Parathyroid adenoma (tissue), 2 donors: ENCODE results near the gene PKNOX2.
"Not testable (repeated sequence)": the region's sequence is repeated elsewhere in the genome, so short reads cannot be mapped to it uniquely, and the experiment has no call there.

Experiments used
- H2AFZ ChIP-seq: fragments of 300-600 bp; sonication (generic); one replicate; pipeline ENCODE4 v1.7.0; 2017; ENCODE audit warnings: antibody characterized with exemption, mild to moderate bottlenecking
- H3K27ac ChIP-seq: fragments of 300-600 bp; sonication (generic); one replicate; pipeline ENCODE4 v1.7.0; 2017
- H3K27me3 ChIP-seq: fragments of 300-600 bp; sonication (generic); one replicate; pipeline ENCODE4 v1.7.0; 2017; ENCODE audit warnings: low read length; ENCODE audit not compliant: control insufficient read depth, insufficient read depth
- H3K36me3 ChIP-seq: fragments of 300-600 bp; sonication (generic); one replicate; pipeline ENCODE4 v1.7.0; 2017; ENCODE audit warnings: low read length; ENCODE audit not compliant: control insufficient read depth, insufficient read depth
- H3K4me1 ChIP-seq: fragments of 300-600 bp; sonication (generic); one replicate; pipeline ENCODE4 v1.7.0; 2017; ENCODE audit warnings: control low read depth
- H3K4me2 ChIP-seq: fragments of 300-600 bp; sonication (generic); one replicate; pipeline ENCODE4 v1.7.0; 2017; ENCODE audit warnings: low read length
- H3K4me3 ChIP-seq: fragments of 300-600 bp; sonication (generic); one replicate; pipeline ENCODE4 v1.7.0; 2017; ENCODE audit warnings: low read depth, low read length
- H3K79me2 ChIP-seq: fragments of 300-600 bp; sonication (generic); one replicate; pipeline ENCODE4 v1.7.0; 2017; ENCODE audit warnings: control low read depth
- H3K9ac ChIP-seq: fragments of 300-600 bp; sonication (generic); one replicate; pipeline ENCODE4 v1.7.0; 2017; ENCODE audit warnings: mild to moderate bottlenecking
- H3K9me3 ChIP-seq: fragments of 300-600 bp; sonication (generic); one replicate; pipeline ENCODE4 v1.7.0; 2017; ENCODE audit warnings: low read length; ENCODE audit not compliant: control insufficient read depth
- TF ChIP-seq, protein P1 (sequence below): fragments of 300-600 bp; sonication (generic); IDR thresholded peaks from one replicate; pipeline ENCODE4 v1.7.0; 2017; ENCODE audit warnings: antibody characterized with exemption, mild to moderate bottlenecking
- donor health status: primary hyperparathyroidism.

Gene PKNOX2

DNA sequence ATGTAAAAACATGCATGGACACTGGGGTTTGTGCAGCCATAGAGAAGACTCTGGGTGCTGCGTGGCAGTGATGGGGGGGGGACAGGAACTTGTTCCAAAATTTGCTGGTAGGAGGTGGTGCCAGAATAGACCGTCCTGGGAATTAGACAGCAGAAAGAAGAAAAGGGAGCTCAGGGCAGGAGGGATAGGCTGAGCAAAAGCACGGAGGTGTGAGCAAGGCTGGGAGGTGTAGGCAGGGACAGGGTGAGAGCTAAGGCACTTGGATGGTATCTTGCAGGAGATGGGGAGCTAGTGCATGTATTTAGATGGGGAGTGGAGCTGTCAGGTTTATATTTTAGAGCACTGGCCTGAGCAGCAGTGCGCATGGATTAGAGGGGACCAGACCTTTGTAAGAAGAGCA is 53.8 kb downstream of the PKNOX2 start:
- H3K27me3 ChIP-seq = no peaks in the 10 kb centered on the region
- H3K79me2 ChIP-seq = no peaks in the 10 kb centered on the region
- TF ChIP-seq, protein P1, sequence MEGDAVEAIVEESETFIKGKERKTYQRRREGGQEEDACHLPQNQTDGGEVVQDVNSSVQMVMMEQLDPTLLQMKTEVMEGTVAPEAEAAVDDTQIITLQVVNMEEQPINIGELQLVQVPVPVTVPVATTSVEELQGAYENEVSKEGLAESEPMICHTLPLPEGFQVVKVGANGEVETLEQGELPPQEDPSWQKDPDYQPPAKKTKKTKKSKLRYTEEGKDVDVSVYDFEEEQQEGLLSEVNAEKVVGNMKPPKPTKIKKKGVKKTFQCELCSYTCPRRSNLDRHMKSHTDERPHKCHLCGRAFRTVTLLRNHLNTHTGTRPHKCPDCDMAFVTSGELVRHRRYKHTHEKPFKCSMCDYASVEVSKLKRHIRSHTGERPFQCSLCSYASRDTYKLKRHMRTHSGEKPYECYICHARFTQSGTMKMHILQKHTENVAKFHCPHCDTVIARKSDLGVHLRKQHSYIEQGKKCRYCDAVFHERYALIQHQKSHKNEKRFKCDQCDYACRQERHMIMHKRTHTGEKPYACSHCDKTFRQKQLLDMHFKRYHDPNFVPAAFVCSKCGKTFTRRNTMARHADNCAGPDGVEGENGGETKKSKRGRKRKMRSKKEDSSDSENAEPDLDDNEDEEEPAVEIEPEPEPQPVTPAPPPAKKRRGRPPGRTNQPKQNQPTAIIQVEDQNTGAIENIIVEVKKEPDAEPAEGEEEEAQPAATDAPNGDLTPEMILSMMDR = no peak
- H2AFZ ChIP-seq = no peak overlapping the region
- no peak overlapping the region for H3K27ac ChIP-seq
- no peak overlapping the region for H3K4me2 ChIP-seq
- H3K36me3 ChIP-seq = no peaks in the 10 kb centered on the region
- no peaks in the 10 kb centered on the region for H3K4me1 ChIP-seq
- H3K9ac ChIP-seq = no peak overlapping the region
- no peak overlapping the region for H3K4me3 ChIP-seq
- no peaks in the 10 kb centered on the region for H3K9me3 ChIP-seq

GRCh38 chr11:125221461-125221860 is 56.9 kb downstream of the PKNOX2 start:
- Histone ChIP-seq H3K4me2 (no peak overlapping the region), H3K9ac (no peak overlapping the region), H3K79me2 (no peaks in the 10 kb centered on the region), H3K4me1 (no peaks in the 10 kb centered on the region), H2AFZ (no peak overlapping the region), H3K36me3 (no peaks in the 10 kb centered on the region), H3K9me3 (no peaks in the 10 kb centered on the region), H3K27ac (no peak overlapping the region), H3K4me3 (no peak overlapping the region), H3K27me3 (no peaks in the 10 kb centered on the region)
- TF ChIP-seq, protein P1 = no peak

GRCh38 chr11:125222494-125222893 is 57.9 kb downstream of the PKNOX2 start:
- H3K27ac ChIP-seq = no peak overlapping the region
- no peaks in the 10 kb centered on the region for H3K4me1 ChIP-seq
- no peaks in the 10 kb centered on the region for H3K27me3 ChIP-seq
- no peak overlapping the region for H2AFZ ChIP-seq
- H3K4me2 ChIP-seq = no peak overlapping the region
- H3K79me2 ChIP-seq = no peaks in the 10 kb centered on the region
- H3K9me3 ChIP-seq = no peaks in the 10 kb centered on the region
- H3K9ac ChIP-seq = no peak overlapping the region
- TF ChIP-seq, protein P1 = no peak
- no peak overlapping the region for H3K4me3 ChIP-seq
- no peaks in the 10 kb centered on the region for H3K36me3 ChIP-seq

DNA sequence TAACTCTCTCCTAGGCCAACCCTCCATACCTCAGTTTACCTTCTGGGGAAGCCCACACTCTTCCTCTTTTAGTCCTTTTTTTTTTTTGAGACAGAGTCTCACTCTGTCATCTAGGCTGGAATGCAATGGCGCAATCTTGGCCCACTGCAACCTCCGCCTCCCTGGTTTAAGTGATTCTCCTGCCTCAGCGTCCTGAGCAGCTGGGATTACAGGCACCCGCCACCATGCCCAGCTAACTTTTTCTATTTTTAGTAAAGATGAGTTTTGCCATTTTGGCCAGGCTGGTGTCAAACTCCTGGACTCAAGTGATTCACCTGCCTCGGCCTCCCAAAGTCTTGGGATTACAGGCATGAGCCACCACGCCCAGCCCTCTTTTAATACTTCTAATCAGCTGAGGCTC is 58.6 kb downstream of the PKNOX2 start:
- H2AFZ ChIP-seq, H3K4me2 ChIP-seq, H3K9ac ChIP-seq, H3K4me3 ChIP-seq, H3K4me1 ChIP-seq, H3K9me3 ChIP-seq, H3K36me3 ChIP-seq, H3K27me3 ChIP-seq, H3K79me2 ChIP-seq, H3K27ac ChIP-seq: not testable (repeated sequence)

DNA sequence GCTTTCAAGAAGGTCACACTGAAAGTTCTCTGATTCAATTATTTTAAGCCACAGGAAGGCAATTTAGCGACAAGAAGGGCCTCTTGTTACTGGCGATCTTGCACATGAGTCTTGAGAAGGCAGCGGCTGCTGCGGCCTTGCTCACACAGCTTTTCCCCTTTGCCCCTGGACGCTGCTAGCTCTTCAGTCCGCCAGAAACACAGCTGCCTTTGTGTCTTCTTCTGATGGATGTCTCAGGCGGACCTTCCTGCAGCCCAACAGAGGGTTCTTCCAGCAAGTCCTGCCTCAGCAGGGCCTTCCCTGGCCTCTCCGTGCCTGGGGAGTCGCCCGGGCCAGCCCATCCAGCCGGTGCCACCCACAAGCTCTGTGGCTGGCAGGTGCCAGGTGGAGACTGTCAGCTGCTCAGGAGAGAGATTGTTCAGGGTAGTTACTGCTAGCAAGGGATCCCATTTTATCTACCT is 59.4 kb downstream of the PKNOX2 start:
- Histone ChIP-seq H3K9ac (no peak overlapping the region), H3K4me2 (no peak overlapping the region), H2AFZ (no peak overlapping the region), H3K27me3 (no peaks in the 10 kb centered on the region), H3K9me3 (no peaks in the 10 kb centered on the region), H3K4me3 (no peak overlapping the region), H3K36me3 (no peaks in the 10 kb centered on the region), H3K4me1 (no peaks in the 10 kb centered on the region), H3K79me2 (no peaks in the 10 kb centered on the region), H3K27ac (no peak overlapping the region)
- TF ChIP-seq, protein P1 = no peak
